ENCODE results near the gene SPACA6. TPM values are rescaled to one million over a fixed set of nuclear protein-coding genes. Genes with fewer than 3 reads are reported as not detected.
"Not testable (repeated sequence)": the region's sequence is repeated elsewhere in the genome, so short reads cannot be mapped to it uniquely, and the experiment has no call there.

The SPACA6 gene, protein sequence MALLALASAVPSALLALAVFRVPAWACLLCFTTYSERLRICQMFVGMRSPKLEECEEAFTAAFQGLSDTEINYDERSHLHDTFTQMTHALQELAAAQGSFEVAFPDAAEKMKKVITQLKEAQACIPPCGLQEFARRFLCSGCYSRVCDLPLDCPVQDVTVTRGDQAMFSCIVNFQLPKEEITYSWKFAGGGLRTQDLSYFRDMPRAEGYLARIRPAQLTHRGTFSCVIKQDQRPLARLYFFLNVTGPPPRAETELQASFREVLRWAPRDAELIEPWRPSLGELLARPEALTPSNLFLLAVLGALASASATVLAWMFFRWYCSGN
- total RNA-seq (2021; fragmentation: NEBNext Ultra II Directional; extraction: Animal tissue kit (Norgen Biotek cat#: 25700)), result 10 to 100 TPM; 12.2 to 14.9 (median 13.3) TPM
- long read RNA-seq, result 0 reads

DNA sequence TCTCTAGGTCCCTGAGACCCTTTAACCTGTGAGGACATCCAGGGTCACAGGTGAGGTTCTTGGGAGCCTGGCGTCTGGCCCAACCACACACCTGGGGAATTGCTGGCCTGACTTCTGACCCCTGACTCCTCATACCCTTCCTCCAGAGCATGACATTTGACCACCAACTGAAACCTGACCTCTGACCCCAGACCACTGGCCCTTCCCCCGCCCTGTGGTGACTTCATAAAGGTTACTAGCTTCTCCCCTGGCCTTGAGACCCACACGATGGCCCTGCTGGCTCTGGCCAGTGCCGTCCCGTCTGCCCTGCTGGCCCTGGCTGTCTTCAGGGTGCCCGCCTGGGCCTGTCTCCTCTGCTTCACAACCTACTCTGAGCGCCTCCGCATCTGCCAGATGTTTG lies at the start of gene SPACA6:
SPACA6 (plus strand) TSS at position 71 of the 400 bp plus-strand sequence; CDS start at position 268, 197 bp downstream.
- H3K9me3 Mint-ChIP-seq, result no peaks in the 10 kb centered on the region
- DNase-seq, result no peak
- peaks cover 3% of the 10 kb centered on the region; the same call in 1 of the 2 replicates for H3K27me3 Mint-ChIP-seq (ENCODE audit: insufficient read depth)
- H3K4me1 Mint-ChIP-seq (ENCODE audit: low read depth), result peaks cover 39% of the 10 kb centered on the region
- TF ChIP-seq, protein P1, sequence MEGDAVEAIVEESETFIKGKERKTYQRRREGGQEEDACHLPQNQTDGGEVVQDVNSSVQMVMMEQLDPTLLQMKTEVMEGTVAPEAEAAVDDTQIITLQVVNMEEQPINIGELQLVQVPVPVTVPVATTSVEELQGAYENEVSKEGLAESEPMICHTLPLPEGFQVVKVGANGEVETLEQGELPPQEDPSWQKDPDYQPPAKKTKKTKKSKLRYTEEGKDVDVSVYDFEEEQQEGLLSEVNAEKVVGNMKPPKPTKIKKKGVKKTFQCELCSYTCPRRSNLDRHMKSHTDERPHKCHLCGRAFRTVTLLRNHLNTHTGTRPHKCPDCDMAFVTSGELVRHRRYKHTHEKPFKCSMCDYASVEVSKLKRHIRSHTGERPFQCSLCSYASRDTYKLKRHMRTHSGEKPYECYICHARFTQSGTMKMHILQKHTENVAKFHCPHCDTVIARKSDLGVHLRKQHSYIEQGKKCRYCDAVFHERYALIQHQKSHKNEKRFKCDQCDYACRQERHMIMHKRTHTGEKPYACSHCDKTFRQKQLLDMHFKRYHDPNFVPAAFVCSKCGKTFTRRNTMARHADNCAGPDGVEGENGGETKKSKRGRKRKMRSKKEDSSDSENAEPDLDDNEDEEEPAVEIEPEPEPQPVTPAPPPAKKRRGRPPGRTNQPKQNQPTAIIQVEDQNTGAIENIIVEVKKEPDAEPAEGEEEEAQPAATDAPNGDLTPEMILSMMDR (IDR thresholded peaks at IDR 0.05), result no peak
- peaks cover 52% of the 10 kb centered on the region for H3K36me3 Mint-ChIP-seq (ENCODE audit: low read depth)
- peak within 1 kb of the TSS; percentile 93 for H3K4me3 Mint-ChIP-seq
- H3K27ac Mint-ChIP-seq, result peak within 1 kb of the TSS; percentile 71

DNA sequence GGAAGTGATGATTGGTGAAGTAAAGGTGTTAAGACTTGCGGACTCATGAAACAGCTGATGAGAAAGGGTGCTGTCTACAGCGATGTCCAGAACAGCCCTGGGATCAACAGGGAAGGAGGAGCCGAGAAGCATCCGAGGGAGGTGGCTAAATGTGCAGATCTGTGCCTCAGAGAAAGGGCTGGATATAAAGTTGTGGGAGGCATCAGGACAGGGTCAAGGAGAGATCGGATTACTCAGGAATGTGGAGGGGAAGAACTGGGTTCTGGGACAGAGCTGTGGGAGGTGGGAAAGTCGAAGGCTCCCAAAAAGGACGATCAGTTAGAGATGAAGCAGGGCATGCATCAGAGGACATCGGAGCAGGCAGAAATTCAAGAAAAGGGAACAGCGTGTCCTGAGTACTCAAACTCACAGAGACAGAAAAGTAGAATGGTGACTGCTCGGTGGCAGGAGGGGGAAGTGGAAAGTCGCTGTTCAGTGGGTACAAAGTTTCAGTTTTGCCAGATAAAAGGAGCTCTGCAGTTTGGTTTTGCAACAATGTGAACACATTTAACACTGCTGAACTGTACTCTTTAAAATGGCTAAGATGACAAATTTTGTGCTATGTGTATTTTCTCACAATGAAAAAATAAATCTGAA lies 48.4 kb upstream of the SPACA6 start:
- Mint-ChIP-seq H3K36me3 (ENCODE audit: low read depth) (no peaks in the 10 kb centered on the region), H3K4me3 (no peak overlapping the region), H3K27me3 (ENCODE audit: insufficient read depth) (peaks cover 17% of the 10 kb centered on the region), H3K4me1 (ENCODE audit: low read depth) (peaks cover 6% of the 10 kb centered on the region; the same call in 1 of the 2 replicates), H3K9me3 (no peaks in the 10 kb centered on the region), H3K27ac (no peak overlapping the region)
- TF ChIP-seq, protein P1 (IDR thresholded peaks at IDR 0.05), result no peak
- no peak for DNase-seq

- peaks cover 13% of the 10 kb centered on the region for H3K27me3 Mint-ChIP-seq (ENCODE audit: insufficient read depth)
- DNase-seq; H3K9me3 Mint-ChIP-seq; H3K27ac Mint-ChIP-seq; H3K4me3 Mint-ChIP-seq; H3K4me1 Mint-ChIP-seq (ENCODE audit: low read depth); H3K36me3 Mint-ChIP-seq (ENCODE audit: low read depth): not testable (repeated sequence)
Measured at GRCh38 chr19:51646730-51647129, 46.4 kb upstream of the SPACA6 start, which contains the start of gene SIGLEC14. TSS of gene SIGLEC14 (minus strand) at chr19:51646825. CDS start at chr19:51646759, 66 bp downstream.

- H3K36me3 Mint-ChIP-seq (ENCODE audit: low read depth), result no peaks in the 10 kb centered on the region
- no peak for DNase-seq
- peaks cover 6% of the 10 kb centered on the region; the same call in 1 of the 2 replicates for H3K4me1 Mint-ChIP-seq (ENCODE audit: low read depth)
- no peak overlapping the region for H3K27ac Mint-ChIP-seq
- H3K9me3 Mint-ChIP-seq, result no peaks in the 10 kb centered on the region
- H3K27me3 Mint-ChIP-seq (ENCODE audit: insufficient read depth), result peaks cover 13% of the 10 kb centered on the region
- no peak overlapping the region for H3K4me3 Mint-ChIP-seq
- TF ChIP-seq, protein P1 (IDR thresholded peaks at IDR 0.05), result no peak
Measured at GRCh38 chr19:51647318-51647717, 45.8 kb upstream of the SPACA6 start.

DNA sequence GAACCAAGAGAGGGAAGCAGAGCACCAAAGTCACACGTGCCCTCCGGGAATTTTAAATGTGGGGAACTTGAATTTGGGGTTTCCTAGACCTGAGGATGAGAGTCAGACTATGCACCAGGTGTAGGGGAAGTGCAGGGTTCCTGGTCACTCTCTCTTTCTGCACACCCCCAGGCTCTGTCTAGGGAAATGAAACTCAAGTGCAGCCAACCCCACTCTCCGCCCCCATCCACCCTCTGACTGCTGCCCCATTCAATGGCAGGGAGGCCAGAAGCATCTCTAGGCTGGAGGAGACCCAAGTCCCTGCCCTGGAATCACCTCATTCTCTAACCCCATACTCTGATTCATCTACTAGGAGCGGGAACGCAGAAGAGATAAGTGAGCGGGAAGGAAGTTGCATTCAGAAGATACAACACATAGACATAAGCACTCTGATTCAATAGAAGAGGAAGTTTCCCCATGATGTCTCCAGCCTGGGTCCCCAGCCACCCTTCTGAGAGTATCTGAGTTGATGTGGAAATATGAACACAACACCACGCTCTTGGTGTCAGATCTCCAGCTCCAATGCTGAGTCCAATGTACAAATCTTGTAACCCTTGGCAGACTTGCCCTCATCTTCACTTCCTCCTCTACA lies 41.8 kb upstream of the SPACA6 start:
- Mint-ChIP-seq H3K4me3 (no peak overlapping the region), H3K9me3 (no peaks in the 10 kb centered on the region), H3K27ac (no peak overlapping the region), H3K36me3 (ENCODE audit: low read depth) (no peaks in the 10 kb centered on the region), H3K27me3 (ENCODE audit: insufficient read depth) (peaks cover 10% of the 10 kb centered on the region), H3K4me1 (ENCODE audit: low read depth) (no peaks in the 10 kb centered on the region)
- no peak for DNase-seq
- TF ChIP-seq, protein P1 (IDR thresholded peaks at IDR 0.05), result no peak
